Karpas-422 (cell line): ENCODE data around the gene NUDT21. TPM values are rescaled to one million over a fixed set of nuclear protein-coding genes. Genes with fewer than 3 reads are reported as not detected.

ENCODE experiments used
- DNase-seq: peaks from one replicate; pipeline ENCODE4 v3.0.0-alpha.2; 2015
- H2AFZ ChIP-seq: fragments of 200-600 bp; sonication (generic); 2 replicates; pipeline ENCODE4 v1.6.1; 2014; ENCODE audit warnings: antibody characterized with exemption, low read length, mixed read lengths
- H3K27ac ChIP-seq: fragments of 200-600 bp; sonication (generic); 2 replicates; pipeline ENCODE4 v1.5.1; 2014; ENCODE audit warnings: mild to moderate bottlenecking, low read length, moderate library complexity
- H3K27me3 ChIP-seq: fragments of 200-600 bp; sonication (generic); 2 replicates; pipeline ENCODE4 v1.6.1; 2014; ENCODE audit warnings: low read length, mixed read lengths
- H3K36me3 ChIP-seq: fragments of 200-600 bp; sonication (generic); 2 replicates; pipeline ENCODE4 v1.6.1; 2014; ENCODE audit warnings: low read length, mixed read lengths; ENCODE audit not compliant: insufficient read depth
- H3K4me1 ChIP-seq: fragments of 200-600 bp; sonication (generic); 2 replicates; pipeline ENCODE4 v1.6.1; 2014; ENCODE audit warnings: mild to moderate bottlenecking, low read length, mixed read lengths
- H3K4me2 ChIP-seq: fragments of 200-600 bp; sonication (generic); 2 replicates; pipeline ENCODE4 v1.6.1; 2014; ENCODE audit warnings: low read length, low read depth, mild to moderate bottlenecking; ENCODE audit not compliant: poor library complexity, severe bottlenecking
- H3K4me3 ChIP-seq: fragments of 200-600 bp; sonication (generic); 2 replicates; pipeline ENCODE4 v1.5.1; 2014; ENCODE audit warnings: mild to moderate bottlenecking, antibody characterized with exemption, low read length, mixed read lengths
- H3K79me2 ChIP-seq: fragments of 200-600 bp; sonication (generic); 2 replicates; pipeline ENCODE4 v1.6.1; 2014; ENCODE audit warnings: mild to moderate bottlenecking, low read length, mixed read lengths
- H3K9ac ChIP-seq: fragments of 200-600 bp; sonication (generic); 2 replicates; pipeline ENCODE4 v1.6.0; 2014; ENCODE audit warnings: low read length
- H3K9me2 ChIP-seq: fragments of 200-600 bp; sonication (generic), shearing (Covaris generic); replicated peaks from 2 replicates; pipeline ENCODE4 v1.6.0; 2014; ENCODE audit warnings: mild to moderate bottlenecking, low read length, moderate library complexity; ENCODE audit not compliant: insufficient read depth
- H3K9me3 ChIP-seq: fragments of 300-700, 200-600 bp; sonication (generic); 2 replicates; pipeline ENCODE4 v1.6.1; 2014; ENCODE audit warnings: low read length, mixed read lengths
- H4K20me1 ChIP-seq: fragments of 200-600 bp; sonication (generic); 2 replicates; pipeline ENCODE4 v1.6.1; 2014; ENCODE audit warnings: mild to moderate bottlenecking, antibody characterized with exemption, low read length, low read depth; ENCODE audit not compliant: insufficient read depth
- total RNA-seq: library from RNA; depleted of rRNA; stranded (reverse); fragments of >200 nt; shearing (Covaris generic); gene quantifications from 2 replicates; pipeline ENCODE4 v1.2.3, GENCODE V29; 2014; ENCODE audit warnings: low replicate concordance

Gene NUDT21
- total RNA-seq, 1 experiment from 2014 or later: 170 TPM

GRCh38 chr16:56425439-56425832 lies 25.7 kb downstream of the NUDT21 start, which contains the start of gene AMFR:
Gene AMFR (minus strand): TSS chr16:56425545. CDS start chr16:56425327, 218 bp downstream.
- peaks cover 42% of the 10 kb centered on the region for H3K4me1 ChIP-seq
- H2AFZ ChIP-seq: no peak within 1 kb of the TSS
- no peaks in the 10 kb centered on the region for H3K9me3 ChIP-seq
- peak within 1 kb of the TSS; percentile 88 for H3K9ac ChIP-seq
- peaks cover 12% of the 10 kb centered on the region; the same call in 1 of the 2 replicates for H4K20me1 ChIP-seq
- peak within 1 kb of the TSS; percentile 96 for H3K27ac ChIP-seq
- H3K9me2 ChIP-seq: no peaks in the 10 kb centered on the region
- no peaks in the 10 kb centered on the region for H3K27me3 ChIP-seq
- peak; percentile 93 for DNase-seq
- H3K4me3 ChIP-seq: peak within 1 kb of the TSS; percentile 92
- H3K4me2 ChIP-seq: peak within 1 kb of the TSS; percentile 82
- H3K79me2 ChIP-seq: peaks cover 50% of the 10 kb centered on the region
- peaks cover 4% of the 10 kb centered on the region; the same call in 1 of the 2 replicates for H3K36me3 ChIP-seq

- peak overlapping the region; percentile 92 for H3K4me3 ChIP-seq
- H3K27me3 ChIP-seq: no peaks in the 10 kb centered on the region
- H3K4me2 ChIP-seq: peak overlapping the region; percentile 82
- peak overlapping the region; percentile 88 for H3K9ac ChIP-seq
- no peaks in the 10 kb centered on the region for H3K9me3 ChIP-seq
- peaks cover 55% of the 10 kb centered on the region for H3K79me2 ChIP-seq
- H3K27ac ChIP-seq: peak overlapping the region; percentile 96
- H2AFZ ChIP-seq: no peak overlapping the region
- H4K20me1 ChIP-seq: peaks cover 17% of the 10 kb centered on the region; the same call in 1 of the 2 replicates
- H3K4me1 ChIP-seq: peaks cover 47% of the 10 kb centered on the region
- H3K9me2 ChIP-seq: no peaks in the 10 kb centered on the region
- DNase-seq: peak; percentile 74
- no peaks in the 10 kb centered on the region for H3K36me3 ChIP-seq
Measured at GRCh38 chr16:56424791-56425438, 26.2 kb downstream of the NUDT21 start.

GRCh38 chr16:56424404-56424764 lies 26.7 kb downstream of the NUDT21 start:
- Histone ChIP-seq H2AFZ (no peak overlapping the region), H4K20me1 (peaks cover 19% of the 10 kb centered on the region; the same call in 1 of the 2 replicates), H3K4me2 (peak overlapping the region; percentile 82), H3K27ac (peak overlapping the region; percentile 96), H3K79me2 (peaks cover 60% of the 10 kb centered on the region), H3K4me3 (peak overlapping the region; percentile 92), H3K9me2 (no peaks in the 10 kb centered on the region), H3K36me3 (no peaks in the 10 kb centered on the region), H3K4me1 (peaks cover 50% of the 10 kb centered on the region), H3K9ac (peak overlapping the region; percentile 88), H3K9me3 (no peaks in the 10 kb centered on the region), H3K27me3 (no peaks in the 10 kb centered on the region)
- DNase-seq: no peak

- Histone ChIP-seq H3K4me2 (peak overlapping the region; percentile 82), H3K4me3 (peak overlapping the region; percentile 92), H3K4me1 (peaks cover 50% of the 10 kb centered on the region), H3K9ac (peak overlapping the region; percentile 88), H4K20me1 (peaks cover 19% of the 10 kb centered on the region; the same call in 1 of the 2 replicates), H3K9me3 (no peaks in the 10 kb centered on the region), H3K9me2 (no peaks in the 10 kb centered on the region), H3K79me2 (peaks cover 66% of the 10 kb centered on the region), H3K27me3 (no peaks in the 10 kb centered on the region), H3K27ac (peak overlapping the region; percentile 96), H2AFZ (no peak overlapping the region), H3K36me3 (no peaks in the 10 kb centered on the region)
- peak; percentile 76 for DNase-seq
Measured at GRCh38 chr16:56423584-56424403, 27.3 kb downstream of the NUDT21 start.

- H2AFZ ChIP-seq: no peak overlapping the region
- peaks cover 69% of the 10 kb centered on the region for H3K79me2 ChIP-seq
- no peaks in the 10 kb centered on the region for H3K9me3 ChIP-seq
- H3K9ac ChIP-seq: peak overlapping the region; percentile 88
- H3K36me3 ChIP-seq: no peaks in the 10 kb centered on the region
- H4K20me1 ChIP-seq: peaks cover 19% of the 10 kb centered on the region; the same call in 1 of the 2 replicates
- H3K9me2 ChIP-seq: no peaks in the 10 kb centered on the region
- peak overlapping the region; percentile 82 for H3K4me2 ChIP-seq
- peaks cover 50% of the 10 kb centered on the region for H3K4me1 ChIP-seq
- H3K27me3 ChIP-seq: no peaks in the 10 kb centered on the region
- DNase-seq: peak; percentile 67
- H3K27ac ChIP-seq: peak overlapping the region; percentile 96
- peak overlapping the region; percentile 92 for H3K4me3 ChIP-seq
Measured at GRCh38 chr16:56422896-56423441, 28.2 kb downstream of the NUDT21 start.

GRCh38 chr16:56421976-56422669 lies 29.0 kb downstream of the NUDT21 start:
- peak overlapping the region; percentile 82 for H3K4me2 ChIP-seq
- H2AFZ ChIP-seq: no peak overlapping the region
- no peaks in the 10 kb centered on the region for H3K36me3 ChIP-seq
- H3K27me3 ChIP-seq: no peaks in the 10 kb centered on the region
- H3K9ac ChIP-seq: peak overlapping the region; percentile 88
- peaks cover 58% of the 10 kb centered on the region for H3K4me1 ChIP-seq
- H3K27ac ChIP-seq: peak overlapping the region; percentile 96
- H3K9me2 ChIP-seq: no peaks in the 10 kb centered on the region
- peak; percentile 58 for DNase-seq
- peaks cover 19% of the 10 kb centered on the region; the same call in 1 of the 2 replicates for H4K20me1 ChIP-seq
- peaks cover 78% of the 10 kb centered on the region for H3K79me2 ChIP-seq
- peak overlapping the region; percentile 92 for H3K4me3 ChIP-seq
- H3K9me3 ChIP-seq: no peaks in the 10 kb centered on the region

GRCh38 chr16:56421313-56421712 lies 29.8 kb downstream of the NUDT21 start:
- peak overlapping the region; percentile 82 for H3K4me2 ChIP-seq

More at GRCh38 chr16:56421313-56421712, 29.8 kb downstream of the NUDT21 start:
- Histone ChIP-seq H3K9me2 (no peaks in the 10 kb centered on the region), H3K9me3 (no peaks in the 10 kb centered on the region), H3K79me2 (peaks cover 86% of the 10 kb centered on the region), H3K27me3 (no peaks in the 10 kb centered on the region), H3K27ac (peak overlapping the region; percentile 96), H3K9ac (0 out of 2 replicates have a peak overlapping the region, but pooled peaks have one; percentile 29), H3K36me3 (no peaks in the 10 kb centered on the region), H3K4me3 (peak overlapping the region; percentile 92), H4K20me1 (peaks cover 19% of the 10 kb centered on the region; the same call in 1 of the 2 replicates), H2AFZ (no peak overlapping the region), H3K4me1 (peaks cover 66% of the 10 kb centered on the region)
- peak; percentile 95 for DNase-seq
